Measurements from ENCODE around the gene DIRAS1. TPM values are rescaled to one million over a fixed set of nuclear protein-coding genes. Genes with fewer than 3 reads are reported as not detected.
A peak's percentile ranks its signal among the peaks of the same experiment; 100 is the strongest.

Gene DIRAS1
- total RNA-seq, 4 donors from 2014 or later, result 0.18 to 23.1 (median 1.4) TPM

DNA sequence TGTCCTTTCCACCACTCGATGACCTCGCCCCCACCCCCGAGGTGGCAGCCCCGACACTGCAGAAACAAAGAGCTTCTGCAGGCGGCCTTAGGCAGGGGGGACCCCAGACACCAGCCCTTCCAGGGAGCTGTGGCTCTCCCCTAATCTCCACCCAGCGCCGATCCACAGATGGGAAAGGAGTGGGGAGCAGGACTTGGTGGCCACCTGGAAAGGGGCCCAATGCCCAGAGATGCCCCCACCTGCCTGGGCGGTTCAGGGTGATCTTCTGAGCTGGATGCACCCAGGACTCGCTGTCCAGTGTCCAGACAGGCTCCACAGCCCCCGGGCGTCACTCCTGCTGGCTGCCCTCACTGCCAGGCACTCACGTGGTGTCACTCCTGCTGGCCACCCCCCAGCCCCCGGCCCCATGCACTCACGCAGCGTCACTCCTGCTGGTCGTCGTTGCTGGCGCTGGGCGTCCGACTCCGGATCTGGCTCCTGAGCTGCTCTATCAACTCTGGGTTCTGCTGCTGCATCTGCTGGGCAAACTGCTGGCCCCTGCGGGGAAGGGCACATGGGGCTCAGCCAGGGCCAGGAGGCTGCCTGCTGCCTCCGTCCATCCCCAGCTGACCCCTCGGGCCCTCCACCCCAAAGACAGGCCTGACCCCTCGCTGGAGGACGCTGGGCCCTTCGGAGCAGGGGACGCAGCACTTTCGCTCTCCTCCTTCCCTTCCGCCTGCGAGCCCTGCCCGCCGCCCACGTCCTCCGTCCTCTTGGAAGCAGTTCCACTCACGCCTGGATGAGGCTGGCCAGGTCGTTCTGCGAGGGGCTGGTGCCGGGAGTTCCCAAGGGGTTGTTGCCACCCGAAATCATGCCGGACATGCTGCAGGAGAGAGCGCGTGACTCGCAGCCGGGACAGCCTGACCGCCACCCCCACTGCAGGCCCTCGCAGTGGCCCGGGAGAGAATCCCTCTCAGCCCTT lies 36.0 kb upstream of the DIRAS1 start:
- no peak overlapping the region for H3K4me3 ChIP-seq
- H3K27me3 ChIP-seq, result no peaks in the 10 kb centered on the region
- H3K4me1 ChIP-seq, result no peaks in the 10 kb centered on the region
- peaks cover 0 to 76% (median 0%) of the 10 kb centered on the region in 3 donors for H3K36me3 ChIP-seq
- TF ChIP-seq POLR2A (IDR thresholded peaks at IDR 0.05), result no peak
- TF ChIP-seq, protein P1, sequence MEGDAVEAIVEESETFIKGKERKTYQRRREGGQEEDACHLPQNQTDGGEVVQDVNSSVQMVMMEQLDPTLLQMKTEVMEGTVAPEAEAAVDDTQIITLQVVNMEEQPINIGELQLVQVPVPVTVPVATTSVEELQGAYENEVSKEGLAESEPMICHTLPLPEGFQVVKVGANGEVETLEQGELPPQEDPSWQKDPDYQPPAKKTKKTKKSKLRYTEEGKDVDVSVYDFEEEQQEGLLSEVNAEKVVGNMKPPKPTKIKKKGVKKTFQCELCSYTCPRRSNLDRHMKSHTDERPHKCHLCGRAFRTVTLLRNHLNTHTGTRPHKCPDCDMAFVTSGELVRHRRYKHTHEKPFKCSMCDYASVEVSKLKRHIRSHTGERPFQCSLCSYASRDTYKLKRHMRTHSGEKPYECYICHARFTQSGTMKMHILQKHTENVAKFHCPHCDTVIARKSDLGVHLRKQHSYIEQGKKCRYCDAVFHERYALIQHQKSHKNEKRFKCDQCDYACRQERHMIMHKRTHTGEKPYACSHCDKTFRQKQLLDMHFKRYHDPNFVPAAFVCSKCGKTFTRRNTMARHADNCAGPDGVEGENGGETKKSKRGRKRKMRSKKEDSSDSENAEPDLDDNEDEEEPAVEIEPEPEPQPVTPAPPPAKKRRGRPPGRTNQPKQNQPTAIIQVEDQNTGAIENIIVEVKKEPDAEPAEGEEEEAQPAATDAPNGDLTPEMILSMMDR (IDR thresholded peaks at IDR 0.05), result no peak
- H3K27ac ChIP-seq, result no peak overlapping the region
- DNase-seq, result no peak
- H3K9me3 ChIP-seq, result no peaks in the 10 kb centered on the region

DNA sequence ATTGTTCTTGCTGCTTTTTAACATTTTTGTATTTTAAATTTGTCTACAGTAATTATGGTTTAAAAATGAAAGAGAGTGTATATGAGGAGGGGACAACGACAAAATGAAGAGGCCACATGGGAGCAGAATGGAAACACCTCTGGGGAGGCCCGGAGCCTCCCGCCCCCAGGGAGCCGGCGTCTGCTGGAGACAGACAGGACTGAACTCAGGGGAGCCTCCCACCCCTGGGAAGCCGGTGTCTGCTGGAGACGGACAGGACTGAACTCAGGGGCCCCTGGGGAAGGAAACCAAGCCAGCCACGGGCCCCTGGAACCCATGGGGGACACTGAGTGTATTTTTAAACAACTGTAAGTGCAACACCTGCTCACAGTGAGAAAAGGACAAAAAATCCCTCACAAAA lies 35.3 kb upstream of the DIRAS1 start:
- DNase-seq, result no peak
- Histone ChIP-seq H3K27ac (no peak overlapping the region), H3K4me1 (no peaks in the 10 kb centered on the region), H3K27me3 (no peaks in the 10 kb centered on the region), H3K36me3 (peaks cover 0 to 70% (median 0%) of the 10 kb centered on the region in 3 donors), H3K4me3 (no peak overlapping the region), H3K9me3 (no peaks in the 10 kb centered on the region)
- TF ChIP-seq POLR2A (IDR thresholded peaks at IDR 0.05), result no peak
- TF ChIP-seq, protein P1 (IDR thresholded peaks at IDR 0.05), result no peak

DNA sequence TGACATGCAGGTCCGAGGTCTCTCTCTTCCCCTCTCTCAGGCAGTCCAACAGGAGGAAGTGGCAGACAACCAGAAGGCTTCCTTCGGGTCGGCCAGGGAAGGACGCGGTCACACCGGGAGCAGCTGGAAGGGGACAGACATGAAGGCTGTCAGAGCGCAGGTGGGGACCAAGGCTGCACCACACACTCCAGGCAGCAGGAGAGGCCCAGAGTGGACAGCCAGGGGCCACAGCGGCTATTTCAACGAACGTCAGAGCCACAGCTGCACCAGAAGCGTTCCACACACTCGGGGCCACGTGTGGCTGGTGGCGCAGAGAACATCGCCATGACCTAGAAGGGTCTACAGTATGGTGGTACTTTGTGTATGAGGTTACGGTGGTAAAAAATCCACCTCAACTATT lies 34.6 kb upstream of the DIRAS1 start:
- peaks cover 0 to 63% (median 0%) of the 10 kb centered on the region in 3 donors for H3K36me3 ChIP-seq
- no peaks in the 10 kb centered on the region for H3K27me3 ChIP-seq
- DNase-seq, result no peak
- H3K4me1 ChIP-seq, result no peaks in the 10 kb centered on the region
- H3K9me3 ChIP-seq, result no peaks in the 10 kb centered on the region
- no peak overlapping the region for H3K4me3 ChIP-seq
- TF ChIP-seq POLR2A (IDR thresholded peaks at IDR 0.05), result no peak
- TF ChIP-seq, protein P1 (IDR thresholded peaks at IDR 0.05), result no peak
- H3K27ac ChIP-seq, result no peak overlapping the region

DNA sequence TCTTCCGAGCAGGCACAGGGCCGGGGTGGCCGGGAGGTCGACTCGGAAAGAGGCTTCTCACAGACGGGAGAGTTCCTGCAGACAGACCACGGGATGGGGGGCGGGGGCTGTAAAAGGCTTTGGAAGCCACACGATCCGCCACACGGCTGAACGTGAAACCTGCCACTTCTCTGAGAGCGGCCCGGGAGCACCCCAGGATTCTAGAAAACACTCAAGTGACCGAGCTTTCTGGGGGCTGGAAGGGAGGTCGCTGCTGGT lies 34.2 kb upstream of the DIRAS1 start:
- Histone ChIP-seq H3K4me1 (no peaks in the 10 kb centered on the region), H3K36me3 (peaks cover 0 to 59% (median 0%) of the 10 kb centered on the region in 3 donors), H3K27ac (no peak overlapping the region), H3K4me3 (no peak overlapping the region), H3K9me3 (no peaks in the 10 kb centered on the region), H3K27me3 (no peaks in the 10 kb centered on the region)
- DNase-seq, result no peak
- TF ChIP-seq POLR2A (IDR thresholded peaks at IDR 0.05), result no peak
- TF ChIP-seq, protein P1 (IDR thresholded peaks at IDR 0.05), result no peak

DNA sequence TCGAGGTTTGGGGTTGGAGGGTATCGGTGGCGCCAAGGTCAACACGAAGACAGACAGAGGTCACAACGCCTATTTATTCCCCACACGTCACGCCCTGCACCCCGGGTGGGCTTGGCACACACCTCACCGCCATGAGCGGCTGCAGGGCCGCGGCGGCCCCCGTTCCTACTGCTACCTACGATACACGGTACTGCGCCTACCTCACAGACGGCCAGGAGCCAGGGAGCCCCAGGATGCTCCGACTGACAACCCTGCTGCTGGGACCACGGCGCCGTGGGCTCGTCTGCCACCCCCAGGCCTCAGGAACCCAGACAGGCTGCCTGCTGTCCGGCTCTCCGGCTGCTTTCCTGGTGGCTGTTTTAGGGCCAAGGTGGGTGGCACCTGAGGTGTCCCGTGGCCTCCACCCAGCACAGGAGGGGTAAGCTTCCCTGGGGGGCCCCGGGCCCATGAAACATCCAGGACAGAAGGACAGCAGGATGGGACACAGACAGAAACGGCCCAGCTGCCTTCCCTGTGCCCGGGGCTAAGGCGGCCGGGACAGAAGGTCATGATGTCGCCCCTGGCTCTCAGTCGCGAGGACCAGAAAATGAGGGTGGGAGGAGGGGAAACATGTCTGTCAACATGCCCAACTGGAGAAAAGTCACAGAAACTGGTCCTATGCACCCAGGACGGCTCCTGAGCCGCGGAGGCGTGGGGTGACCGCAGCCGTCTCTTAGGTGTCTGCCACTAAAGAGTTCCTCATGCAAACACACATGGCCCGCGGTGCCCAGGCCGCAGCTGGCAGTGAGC lies 33.7 kb upstream of the DIRAS1 start:
- Histone ChIP-seq H3K27ac (no peak overlapping the region), H3K36me3 (peaks cover 0 to 55% (median 0%) of the 10 kb centered on the region in 3 donors), H3K4me3 (no peak overlapping the region), H3K9me3 (no peaks in the 10 kb centered on the region), H3K27me3 (no peaks in the 10 kb centered on the region), H3K4me1 (no peaks in the 10 kb centered on the region)
- TF ChIP-seq POLR2A (IDR thresholded peaks at IDR 0.05), result no peak
- TF ChIP-seq, protein P1 (IDR thresholded peaks at IDR 0.05), result no peak
- peak in 1 of 3 donors; percentile 38 for DNase-seq
